RWPE1 (cell line): ENCODE measurements around the gene CORO2B.

Source experiments
- CTCF ChIA-PET: fragments of 350-600 bp; sonication (Branson Sonifier 250); formaldehyde crosslinking; extraction: SDS; loops from one replicate; lab custom pipeline; 2021; lab: Yijun Ruan, JAX
- POLR2A ChIA-PET: fragments of 400-600 bp; formaldehyde crosslinking; extraction: SDS; loops from one replicate; lab custom pipeline; 2020; ENCODE audit warnings: antibody characterized with exemption; ENCODE audit not compliant: low non-redundant PET; lab: Yijun Ruan, JAX
- DNase-seq: peaks from one replicate; pipeline ENCODE4 v3.0.0; 2012; ENCODE audit warnings: low spot score
- H3K27ac ChIP-seq: fragments of 450-650 bp; 2 replicates; pipeline ENCODE4 v1.5.1; 2017
- TF ChIP-seq, protein P1 (sequence below): fragments of 450-650 bp; conservative IDR thresholded peaks from 2 replicates; pipeline ENCODE4 v1.5.1; 2017; ENCODE audit warnings: low read depth, mild to moderate bottlenecking

CORO2B gene

DNA sequence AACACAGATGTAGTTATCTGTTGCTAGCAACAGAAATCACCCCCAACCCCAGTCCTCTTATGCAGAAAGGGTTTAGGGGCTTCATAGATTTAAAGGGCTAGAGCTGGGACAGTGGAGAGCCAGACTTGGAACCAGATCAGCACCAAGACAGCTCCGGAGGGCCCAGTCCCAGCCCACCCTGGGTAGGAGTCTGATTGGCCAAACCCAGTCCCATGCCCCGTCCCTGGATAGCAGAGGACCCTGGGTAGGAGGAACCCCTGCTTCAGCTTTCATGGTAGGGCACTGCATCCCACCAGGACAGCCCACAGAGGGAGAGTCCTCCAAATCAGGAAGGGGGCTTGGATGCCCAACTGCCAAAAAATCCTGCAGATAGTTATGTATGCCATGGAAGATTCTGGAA lies 103.0 kb downstream of the CORO2B start:
- no peak for DNase-seq
- CTCF ChIA-PET = no interaction called here
- no peak overlapping the region for H3K27ac ChIP-seq
- POLR2A ChIA-PET = no interaction called here
- TF ChIP-seq, protein P1, sequence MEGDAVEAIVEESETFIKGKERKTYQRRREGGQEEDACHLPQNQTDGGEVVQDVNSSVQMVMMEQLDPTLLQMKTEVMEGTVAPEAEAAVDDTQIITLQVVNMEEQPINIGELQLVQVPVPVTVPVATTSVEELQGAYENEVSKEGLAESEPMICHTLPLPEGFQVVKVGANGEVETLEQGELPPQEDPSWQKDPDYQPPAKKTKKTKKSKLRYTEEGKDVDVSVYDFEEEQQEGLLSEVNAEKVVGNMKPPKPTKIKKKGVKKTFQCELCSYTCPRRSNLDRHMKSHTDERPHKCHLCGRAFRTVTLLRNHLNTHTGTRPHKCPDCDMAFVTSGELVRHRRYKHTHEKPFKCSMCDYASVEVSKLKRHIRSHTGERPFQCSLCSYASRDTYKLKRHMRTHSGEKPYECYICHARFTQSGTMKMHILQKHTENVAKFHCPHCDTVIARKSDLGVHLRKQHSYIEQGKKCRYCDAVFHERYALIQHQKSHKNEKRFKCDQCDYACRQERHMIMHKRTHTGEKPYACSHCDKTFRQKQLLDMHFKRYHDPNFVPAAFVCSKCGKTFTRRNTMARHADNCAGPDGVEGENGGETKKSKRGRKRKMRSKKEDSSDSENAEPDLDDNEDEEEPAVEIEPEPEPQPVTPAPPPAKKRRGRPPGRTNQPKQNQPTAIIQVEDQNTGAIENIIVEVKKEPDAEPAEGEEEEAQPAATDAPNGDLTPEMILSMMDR = no peak

DNA sequence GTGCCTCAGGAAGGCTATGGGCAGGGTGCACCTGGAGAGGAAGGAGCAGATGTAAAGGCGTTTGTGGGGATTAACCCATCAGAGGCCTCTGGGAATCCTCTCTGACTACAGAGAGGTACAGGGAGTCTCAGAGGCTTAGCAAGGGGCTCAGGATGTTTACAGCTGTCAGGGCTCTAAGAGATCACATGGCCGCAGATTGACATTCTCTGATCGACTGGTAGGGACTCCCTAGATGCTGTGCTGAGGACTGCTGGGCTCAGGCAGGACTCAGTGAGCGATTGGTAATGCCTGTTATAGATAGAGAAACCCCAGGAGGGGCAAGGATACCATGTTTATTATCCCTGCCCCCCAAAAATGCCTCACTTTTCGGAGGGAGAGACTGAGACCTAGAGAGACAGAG lies 103.5 kb downstream of the CORO2B start:
- CTCF ChIA-PET = interaction anchor here (1.0 kb wide), 1 partner anchor 123 kb away, joined by 7 read pairs; no protein-coding TSS in a partner anchor
- no peak for DNase-seq

DNA sequence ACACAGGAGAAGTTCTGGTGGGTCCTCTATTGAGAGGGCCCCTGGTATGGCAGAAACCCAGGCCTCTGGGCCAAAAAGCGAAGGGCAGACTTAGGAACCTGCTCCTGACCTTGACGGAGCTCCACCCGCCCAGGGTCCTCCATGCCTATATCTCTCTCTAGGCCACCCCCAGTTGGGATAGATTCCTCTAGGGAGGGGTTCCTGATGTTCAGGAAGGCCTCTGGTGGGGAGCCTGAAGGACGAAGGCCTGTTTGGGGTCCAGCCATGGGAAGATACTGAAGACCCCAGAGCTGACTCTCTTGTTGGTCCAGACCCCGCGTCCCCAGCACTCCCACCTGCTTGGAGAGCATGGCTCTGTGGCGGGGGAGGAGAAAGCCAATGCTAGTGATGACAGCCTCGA lies 104.2 kb downstream of the CORO2B start:
- CTCF ChIA-PET = interaction anchor here (1.0 kb wide), 1 partner anchor 123 kb away, joined by 7 read pairs; no protein-coding TSS in a partner anchor

More for the DNA sequence above, 103.5 kb downstream of the CORO2B start:
- TF ChIP-seq, protein P1 = no peak
- POLR2A ChIA-PET = no interaction called here
- no peak overlapping the region for H3K27ac ChIP-seq

DNA sequence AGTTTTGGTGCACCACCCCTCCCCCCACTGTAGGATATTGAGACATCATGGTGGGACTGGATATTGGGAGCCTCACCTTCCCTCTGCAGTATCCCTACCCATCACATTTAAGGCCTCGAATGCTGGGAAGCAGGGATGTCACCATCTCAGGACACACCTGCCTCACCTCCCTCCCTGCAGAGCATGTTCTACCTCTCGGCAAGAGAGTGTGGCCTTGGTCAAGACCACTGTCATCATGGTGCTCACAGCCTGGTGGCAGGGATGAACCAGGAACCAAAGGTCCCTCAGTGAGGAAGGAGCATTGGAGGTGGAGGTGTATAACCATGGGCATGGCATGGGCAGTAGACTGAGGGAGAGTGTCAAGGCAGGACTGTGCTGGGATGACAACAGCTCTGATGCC lies 104.8 kb downstream of the CORO2B start:
- CTCF ChIA-PET = interaction anchor here (0.7 to 1.2 kb wide), 2 partner anchors 10 to 123 kb away, joined by 4 to 5 read pairs; no protein-coding TSS in a partner anchor
- TF ChIP-seq, protein P1 = no peak

More for the DNA sequence above, 104.2 kb downstream of the CORO2B start:
- no peak for DNase-seq
- POLR2A ChIA-PET = no interaction called here
- TF ChIP-seq, protein P1 = no peak
- no peak overlapping the region for H3K27ac ChIP-seq

DNA sequence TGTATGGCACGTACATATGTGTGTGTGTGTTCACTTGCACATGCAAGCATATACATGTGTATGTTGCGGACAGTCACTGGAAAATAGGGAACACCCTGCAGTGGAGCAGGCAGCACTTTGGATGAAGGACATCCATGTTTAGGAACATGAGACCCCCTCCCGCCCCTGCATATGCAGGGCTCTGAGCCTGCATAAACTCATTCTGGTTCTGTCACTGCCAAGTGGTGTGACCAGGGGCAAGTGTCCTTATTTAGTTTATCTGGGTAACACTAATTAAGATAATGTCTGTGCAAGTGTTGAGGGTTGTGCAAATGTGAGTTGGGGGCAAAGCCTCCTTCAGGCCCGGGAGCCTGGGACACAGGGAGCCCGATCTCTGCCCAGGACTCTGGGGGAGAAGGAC lies 105.7 kb downstream of the CORO2B start:
- DNase-seq = no peak
- TF ChIP-seq, protein P1 = no peak
- POLR2A ChIA-PET = no interaction called here

More for the DNA sequence above, 104.8 kb downstream of the CORO2B start:
- no peak for DNase-seq
- POLR2A ChIA-PET = no interaction called here
- H3K27ac ChIP-seq = no peak overlapping the region

DNA sequence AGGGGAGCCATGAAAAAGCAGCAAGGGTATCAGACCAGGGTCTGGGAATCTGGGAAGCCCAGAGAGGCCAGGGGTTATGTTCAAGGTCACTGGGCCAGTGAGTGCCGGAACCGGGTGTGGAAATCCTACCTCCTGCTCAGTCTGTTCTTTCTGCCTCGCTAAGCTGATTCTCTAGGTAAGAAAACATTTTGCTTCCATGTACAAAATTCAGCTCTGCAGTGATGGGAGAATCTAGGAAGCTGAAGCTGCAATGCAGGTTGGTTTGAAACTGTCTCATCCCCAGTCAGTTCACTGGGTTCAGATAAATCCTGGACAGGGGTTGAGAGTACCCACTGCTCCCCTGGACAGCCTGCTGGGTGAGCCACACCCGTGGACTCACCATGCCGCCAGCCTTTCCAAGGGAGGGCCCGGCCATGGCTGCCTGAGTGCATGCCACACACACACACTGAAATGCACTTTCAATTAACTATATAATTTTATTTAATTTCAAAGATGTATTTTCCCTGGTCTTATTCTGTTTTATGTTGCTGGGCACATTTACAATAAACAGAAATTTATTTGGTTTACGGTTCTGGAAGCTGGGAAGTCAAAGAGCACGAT lies 108.4 kb downstream of the CORO2B start:
- CTCF ChIA-PET = no interaction called here

More for the DNA sequence above, 105.7 kb downstream of the CORO2B start:
- no peak overlapping the region for H3K27ac ChIP-seq
- CTCF ChIA-PET = interaction anchor here (0.6 to 1.2 kb wide), 3 partner anchors 10 to 476 kb away, joined by 4 to 5 read pairs (median 4); no protein-coding TSS in a partner anchor

More for the DNA sequence above, 108.4 kb downstream of the CORO2B start:
- TF ChIP-seq, protein P1 = no peak
- no peak for DNase-seq
- H3K27ac ChIP-seq = no peak overlapping the region
- POLR2A ChIA-PET = no interaction called here
